Mesenteric fat pad (tissue), 1 donor: Measurements from ENCODE around the gene ZBTB20. TPM values are rescaled to one million over a fixed set of nuclear protein-coding genes. Genes with fewer than 3 reads are reported as not detected.

Experiments used
- DNase-seq: peaks from one replicate; pipeline ENCODE4 v3.0.0-alpha.2; 2020; ENCODE audit warnings: low spot score
- total RNA-seq: library from RNA; stranded (reverse); fragmentation: NEBNext Ultra II Directional; extraction: Animal tissue kit (Norgen Biotek cat#: 25700); gene quantifications from one replicate; pipeline ENCODE4 v1.2.1, GENCODE V29; 2021
- donor health status: DM: yes; HTN: yes; CAD: no.

The ZBTB20 gene
- total RNA-seq, 1 donor from 2014 or later: 54.4 TPM

DNA sequence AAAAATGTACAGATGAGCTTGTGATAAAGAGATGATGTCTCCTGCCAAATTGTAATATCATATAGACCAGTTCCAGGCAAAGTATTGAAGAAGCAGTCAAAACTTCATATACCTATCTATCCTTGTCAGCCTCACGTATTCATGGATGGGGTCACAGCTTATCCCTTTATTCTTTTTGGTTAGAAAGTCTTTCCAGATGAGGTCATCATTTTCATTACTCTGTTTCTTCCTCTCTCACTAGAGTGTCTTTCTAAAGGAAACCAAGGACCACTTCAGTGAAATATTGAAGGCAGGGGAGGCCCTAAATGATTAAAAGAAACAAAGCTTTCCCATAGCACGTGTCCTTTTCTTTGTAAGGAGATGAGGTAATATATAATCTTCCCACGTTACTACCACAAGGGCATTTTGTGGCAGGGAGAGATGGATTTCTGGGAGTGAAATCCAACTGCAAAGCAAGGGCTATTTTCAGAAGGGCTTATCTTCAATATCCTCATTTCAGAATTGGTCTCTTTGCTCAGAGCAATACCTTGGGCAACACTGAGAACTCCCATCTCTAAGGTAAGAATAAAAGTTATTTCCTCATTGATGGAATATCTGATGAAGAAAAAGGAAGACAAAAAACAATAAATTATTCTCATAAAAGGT is 593.0 kb downstream of the ZBTB20 start:
- DNase-seq: no peak

DNA sequence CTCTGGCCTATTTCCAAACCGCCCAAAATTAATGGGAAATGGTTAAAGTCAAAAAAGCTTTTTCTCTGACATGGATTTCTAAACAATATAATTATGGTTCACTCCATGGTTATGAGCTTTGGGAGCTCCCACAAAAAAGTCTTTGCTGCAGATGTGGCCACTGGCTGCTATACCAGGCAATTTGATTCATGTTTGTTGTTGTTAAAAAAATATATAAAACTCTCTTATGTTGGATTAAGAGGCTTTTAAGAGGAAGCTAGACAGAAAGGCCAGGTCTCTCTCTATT is 594.6 kb downstream of the ZBTB20 start:
- DNase-seq: no peak

DNA sequence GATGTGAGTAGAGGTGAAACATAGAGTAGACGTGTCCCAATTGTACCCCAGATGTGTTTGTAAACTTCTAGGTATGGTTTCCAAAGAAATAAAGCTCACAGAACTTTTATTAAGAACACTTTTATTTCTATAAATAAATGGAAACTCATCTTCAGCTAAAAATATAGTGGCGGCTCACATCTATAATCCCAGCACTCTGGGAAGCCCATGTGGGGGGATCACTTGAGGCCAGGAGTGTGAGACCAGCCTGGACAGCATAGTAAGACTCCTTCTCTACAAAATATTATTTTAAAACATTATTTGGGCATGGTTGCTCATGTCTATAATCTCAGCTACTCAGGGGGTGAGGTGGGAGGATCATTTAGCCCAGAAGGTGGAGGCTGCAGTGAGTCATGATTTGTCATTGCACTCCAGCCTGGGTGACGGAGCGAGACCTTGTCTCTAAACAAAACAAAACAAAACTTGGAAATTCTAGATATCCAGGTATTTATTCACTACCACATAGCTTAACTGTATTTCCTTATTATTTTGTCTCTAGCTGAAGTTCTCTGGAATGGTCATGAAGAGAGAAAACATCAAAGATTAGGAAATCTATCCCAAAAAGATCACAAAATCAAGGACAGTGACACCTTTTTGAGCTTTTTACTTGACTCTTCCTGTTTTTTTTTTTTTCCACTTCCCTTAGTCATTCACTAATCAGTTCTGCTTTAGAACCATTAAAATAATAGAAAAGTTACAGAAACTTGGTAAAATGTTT is 595.1 kb downstream of the ZBTB20 start:
- DNase-seq: no peak

DNA sequence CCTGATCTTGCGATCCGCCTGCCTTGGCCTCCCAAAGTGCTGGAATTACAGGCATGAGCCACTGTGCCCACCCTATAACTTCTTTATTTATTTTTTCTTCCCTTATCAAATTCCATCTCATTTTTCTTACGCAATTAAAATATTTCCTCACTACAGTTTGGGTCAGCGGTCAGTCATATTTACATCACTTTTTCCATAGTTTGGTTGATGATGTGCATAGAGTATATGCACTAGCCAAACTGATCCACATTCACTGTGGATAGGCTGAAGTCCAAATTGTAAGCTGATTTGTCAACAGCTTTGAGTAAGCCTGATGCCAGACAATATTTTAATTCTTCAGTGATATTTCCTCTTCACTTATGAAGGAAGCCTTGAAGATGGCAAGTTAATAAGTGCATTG is 596.9 kb downstream of the ZBTB20 start:
- DNase-seq: no peak

DNA sequence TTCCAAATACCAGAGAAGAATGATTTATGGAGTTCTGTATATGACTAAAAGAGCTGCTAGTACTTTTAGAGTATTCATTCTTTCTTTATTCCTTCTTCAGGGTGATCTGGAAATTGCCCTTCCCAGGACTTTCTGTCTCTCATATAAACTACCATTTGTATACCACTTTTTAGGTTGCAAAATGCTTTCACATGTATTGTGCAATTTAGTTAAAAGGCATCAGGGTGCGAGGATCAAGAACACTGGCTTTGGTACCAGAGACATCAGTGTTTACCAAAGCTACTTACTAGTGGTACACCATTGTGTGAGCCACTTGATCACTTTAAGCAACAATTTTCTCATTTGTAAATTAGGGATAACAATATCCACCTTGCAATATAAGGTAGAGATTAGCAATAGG is 601.9 kb downstream of the ZBTB20 start:
- DNase-seq: no peak

DNA sequence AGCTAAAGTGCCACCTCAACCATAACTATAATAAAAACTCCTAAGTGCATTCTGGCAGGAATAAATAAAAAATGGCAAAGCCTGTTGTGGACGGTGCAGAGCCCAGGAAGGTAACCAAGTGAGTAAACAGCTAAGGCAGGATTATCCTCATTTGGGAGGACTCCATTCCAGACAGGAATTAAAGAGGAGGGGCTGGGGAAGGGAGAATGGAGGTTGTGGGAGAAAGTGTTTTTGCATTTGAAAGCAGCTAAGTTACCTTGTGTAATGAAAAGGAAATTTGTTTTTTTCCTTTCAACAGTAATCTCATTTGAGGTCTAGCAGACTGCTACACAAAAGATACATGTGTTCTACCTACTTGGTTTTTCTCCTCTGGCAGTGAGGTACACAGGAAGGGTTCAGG is 604.7 kb downstream of the ZBTB20 start:
- DNase-seq: no peak

DNA sequence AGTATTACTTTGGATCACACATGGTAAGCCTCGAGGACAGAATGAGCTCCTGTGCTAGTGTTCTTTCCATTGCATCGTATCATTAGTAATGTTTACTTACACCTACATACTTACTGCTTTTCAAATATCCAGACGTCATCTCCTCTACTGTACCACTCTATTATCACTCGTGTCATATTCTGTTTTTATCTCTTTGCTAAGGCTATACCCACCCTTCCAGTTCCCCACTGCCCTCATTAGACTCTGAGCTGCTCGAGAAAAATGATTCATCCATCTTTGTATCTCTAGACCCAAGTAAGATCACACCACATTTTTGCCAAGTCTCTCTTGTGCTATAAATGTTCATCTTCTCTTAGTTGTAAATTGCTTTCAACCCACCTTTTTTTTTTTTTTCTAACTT is 607.6 kb downstream of the ZBTB20 start:
- DNase-seq: no peak

DNA sequence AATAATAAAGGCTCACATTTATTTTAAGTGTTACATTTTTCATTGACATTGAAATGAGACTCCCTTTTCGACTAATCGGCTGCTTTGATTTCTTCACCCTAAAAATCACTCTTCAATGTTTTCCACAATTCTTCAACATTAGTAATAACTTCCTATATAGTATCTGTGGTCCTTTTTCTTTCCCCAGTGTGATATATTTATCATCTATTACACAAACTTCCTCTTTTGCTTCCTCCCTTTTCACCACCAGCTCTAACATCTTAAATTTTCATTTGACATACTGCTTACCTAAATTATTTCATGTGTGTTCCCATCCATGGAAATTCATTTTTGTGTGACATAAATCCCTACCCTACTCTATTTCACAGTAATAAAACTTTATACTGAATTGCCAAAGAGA is 608.9 kb downstream of the ZBTB20 start:
- no peak for DNase-seq

DNA sequence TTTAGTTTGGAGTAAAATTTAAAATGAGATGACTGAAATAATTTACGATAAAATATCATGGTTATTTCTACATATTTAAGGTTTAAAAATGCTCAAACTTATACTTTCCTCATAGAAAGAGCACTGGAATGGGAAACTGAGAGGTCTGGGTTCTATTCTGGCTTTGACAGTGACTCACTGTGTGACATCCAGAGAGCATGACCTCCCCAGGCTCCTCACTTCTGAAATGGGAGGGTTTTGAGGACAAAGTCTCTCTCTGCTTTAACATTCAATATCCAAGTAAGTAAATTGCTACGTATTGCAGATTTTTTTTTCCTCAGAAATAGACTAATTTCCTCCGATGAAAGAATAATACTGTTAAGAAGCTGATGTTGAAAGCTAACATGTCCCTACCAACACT is 618.6 kb downstream of the ZBTB20 start:
- no peak for DNase-seq

DNA sequence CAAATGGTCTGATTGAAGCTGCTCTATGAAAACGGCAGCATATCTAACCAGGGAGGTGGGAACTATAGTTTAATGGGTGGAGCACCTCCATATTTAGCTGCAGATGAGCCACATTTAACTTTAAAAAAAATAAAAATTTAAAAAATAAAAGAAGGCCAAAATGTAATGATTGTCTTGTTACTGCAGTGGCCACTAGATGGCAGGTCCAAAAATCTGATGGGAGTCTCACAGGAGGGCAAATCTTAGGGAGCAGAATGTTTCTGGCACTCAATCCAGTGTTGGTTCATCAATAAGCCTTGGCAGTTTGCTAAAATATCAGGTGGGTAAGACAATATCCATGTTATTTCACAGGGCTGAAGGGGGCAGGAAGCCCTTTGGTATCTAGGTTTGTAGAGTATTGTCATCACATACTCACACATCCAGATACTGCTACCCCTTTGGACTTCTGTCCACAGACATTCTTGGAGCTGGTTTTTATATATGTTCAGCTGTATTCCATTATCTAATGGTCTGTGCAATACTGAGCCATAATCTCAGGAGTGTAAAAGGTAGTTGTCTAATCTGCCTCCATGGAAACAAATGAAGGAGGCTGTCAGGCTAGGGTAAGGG is 619.9 kb downstream of the ZBTB20 start:
- no peak for DNase-seq

DNA sequence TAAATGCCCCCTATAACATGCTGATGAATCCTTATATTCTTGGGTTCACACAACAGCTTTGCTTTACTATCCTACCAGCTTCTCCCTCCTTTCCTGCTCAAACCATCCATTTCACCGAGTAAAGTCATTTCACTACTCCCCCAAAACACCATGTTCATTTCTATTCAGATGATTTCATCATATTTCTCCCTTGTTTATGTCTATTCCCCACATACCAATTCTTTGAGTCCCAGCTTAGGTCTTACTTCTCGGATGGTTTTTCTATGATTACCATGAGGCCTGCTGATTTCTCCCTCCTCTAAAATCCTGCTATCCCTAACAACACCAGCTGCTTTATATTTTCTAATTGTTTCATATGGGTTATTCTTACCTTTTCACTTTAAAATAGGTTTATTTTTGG is 621.8 kb downstream of the ZBTB20 start:
- no peak for DNase-seq

DNA sequence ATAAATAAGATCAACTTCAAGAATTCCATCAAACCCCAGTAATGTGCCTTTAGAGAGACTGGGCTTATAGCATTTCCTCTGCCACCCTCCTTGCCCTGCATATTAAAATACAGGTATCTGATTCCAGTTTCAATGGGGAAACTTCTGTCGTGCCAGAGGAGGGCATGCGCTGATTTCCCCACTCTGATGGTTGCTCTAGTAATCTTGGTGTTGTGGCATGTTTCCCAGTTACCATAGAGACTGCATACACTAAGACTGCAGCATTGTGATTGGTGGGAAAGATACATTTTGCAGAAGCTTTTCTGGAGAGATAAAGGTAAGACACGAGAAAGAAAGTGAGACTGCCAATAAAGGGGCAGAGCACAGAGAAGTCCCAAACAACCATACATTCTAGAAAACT is 627.7 kb downstream of the ZBTB20 start:
- DNase-seq: no peak

DNA sequence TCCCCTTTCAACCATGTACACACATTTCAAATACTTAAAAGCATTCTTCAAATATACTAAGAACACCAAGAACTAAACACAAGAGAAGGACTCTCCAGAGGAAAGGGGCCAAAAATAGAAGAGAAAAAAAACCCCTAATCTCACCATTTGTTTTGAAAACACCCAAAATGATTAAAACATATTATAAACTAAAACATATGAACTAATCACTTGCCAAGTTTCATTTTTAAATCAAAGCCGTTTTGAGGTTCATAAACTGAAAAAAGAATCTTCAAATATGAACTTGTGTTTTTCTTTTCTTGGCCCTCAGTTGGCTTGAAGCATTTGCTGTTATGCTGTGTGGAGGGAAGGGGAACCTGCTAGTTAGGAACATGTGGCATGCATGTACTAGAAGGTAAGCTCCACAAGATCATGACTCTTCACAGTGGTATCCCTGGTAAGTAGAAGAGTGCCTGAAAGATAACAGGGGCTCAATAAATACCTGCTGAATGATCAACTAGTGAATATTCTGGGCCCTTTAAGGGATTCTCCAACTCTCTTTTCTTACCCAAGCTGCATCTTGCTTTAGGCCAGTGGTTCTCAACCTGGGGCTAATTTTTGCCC is 628.8 kb downstream of the ZBTB20 start:
- DNase-seq: no peak

DNA sequence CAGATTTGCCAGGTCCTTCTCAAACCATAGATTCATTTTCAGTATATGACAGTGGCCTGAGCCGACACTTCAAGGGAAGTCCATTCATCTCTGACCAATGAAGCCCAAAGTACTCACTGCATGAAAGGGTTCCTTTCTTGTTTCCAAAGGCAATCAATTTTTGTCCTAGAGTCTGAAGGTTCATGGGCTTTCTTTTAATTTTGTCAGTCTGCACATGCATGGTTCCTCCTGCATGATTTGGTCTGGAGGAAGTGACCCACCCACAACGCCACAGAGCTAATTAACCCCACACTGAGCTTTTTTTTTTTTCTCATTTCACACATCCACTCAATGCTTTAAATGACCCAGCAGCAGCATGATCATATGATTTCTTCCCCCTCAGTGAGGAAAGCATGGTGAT is 636.9 kb downstream of the ZBTB20 start:
- DNase-seq: no peak

DNA sequence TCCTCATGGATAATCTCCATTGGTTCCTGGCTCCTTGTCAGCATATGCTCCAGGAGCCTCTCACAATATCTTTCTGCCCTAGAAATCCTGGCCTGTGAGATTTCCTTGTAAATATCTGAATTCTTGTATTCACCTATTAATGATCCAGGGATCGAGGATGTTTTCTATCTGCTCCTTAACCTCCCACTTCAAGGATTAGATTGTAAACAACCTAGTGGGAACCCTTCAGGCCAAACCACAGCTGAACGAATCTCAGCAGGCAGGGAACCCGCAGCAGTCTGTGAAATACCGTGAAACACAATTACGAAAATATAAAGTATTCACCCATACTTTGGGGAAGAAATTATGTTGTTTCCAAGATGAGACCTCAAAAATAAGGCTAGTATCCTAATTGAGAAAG is 637.3 kb downstream of the ZBTB20 start:
- no peak for DNase-seq

DNA sequence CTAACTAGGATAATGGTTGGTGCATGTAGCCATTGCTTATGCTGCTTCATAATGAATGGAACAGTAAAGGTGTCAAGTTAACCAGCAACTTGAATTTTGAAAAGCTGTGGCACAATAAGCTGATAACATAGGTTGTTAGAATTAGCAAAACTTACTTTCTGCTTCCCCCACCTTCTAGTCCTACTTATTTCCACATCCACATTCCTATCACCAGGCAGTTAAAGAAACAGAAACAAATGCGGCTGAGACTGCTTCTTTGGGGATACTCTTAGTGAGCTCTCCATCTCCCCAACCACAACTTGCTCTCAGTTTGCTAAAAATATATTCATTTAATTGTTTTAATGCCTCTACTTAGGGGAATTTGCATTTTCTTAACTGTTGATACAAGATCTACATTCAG is 638.1 kb downstream of the ZBTB20 start:
- DNase-seq: no peak

DNA sequence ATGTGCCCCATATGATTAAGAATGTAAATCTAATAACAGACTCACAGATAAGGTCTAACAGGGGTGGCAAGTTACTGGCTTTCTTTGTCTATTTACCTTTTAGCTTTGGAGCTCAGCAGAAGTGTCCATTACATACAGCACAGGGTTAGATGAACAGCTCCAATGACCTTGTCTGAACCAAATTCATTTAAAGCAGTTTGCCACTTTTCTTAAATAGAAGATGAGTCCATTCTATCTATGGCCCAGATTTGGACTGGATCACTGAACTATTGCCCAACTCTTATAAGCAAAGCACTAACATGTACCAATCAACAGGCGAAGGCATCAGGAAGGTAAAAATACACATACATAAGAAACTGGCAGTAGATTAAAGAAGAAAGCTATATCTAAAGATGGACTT is 638.9 kb downstream of the ZBTB20 start:
- no peak for DNase-seq

DNA sequence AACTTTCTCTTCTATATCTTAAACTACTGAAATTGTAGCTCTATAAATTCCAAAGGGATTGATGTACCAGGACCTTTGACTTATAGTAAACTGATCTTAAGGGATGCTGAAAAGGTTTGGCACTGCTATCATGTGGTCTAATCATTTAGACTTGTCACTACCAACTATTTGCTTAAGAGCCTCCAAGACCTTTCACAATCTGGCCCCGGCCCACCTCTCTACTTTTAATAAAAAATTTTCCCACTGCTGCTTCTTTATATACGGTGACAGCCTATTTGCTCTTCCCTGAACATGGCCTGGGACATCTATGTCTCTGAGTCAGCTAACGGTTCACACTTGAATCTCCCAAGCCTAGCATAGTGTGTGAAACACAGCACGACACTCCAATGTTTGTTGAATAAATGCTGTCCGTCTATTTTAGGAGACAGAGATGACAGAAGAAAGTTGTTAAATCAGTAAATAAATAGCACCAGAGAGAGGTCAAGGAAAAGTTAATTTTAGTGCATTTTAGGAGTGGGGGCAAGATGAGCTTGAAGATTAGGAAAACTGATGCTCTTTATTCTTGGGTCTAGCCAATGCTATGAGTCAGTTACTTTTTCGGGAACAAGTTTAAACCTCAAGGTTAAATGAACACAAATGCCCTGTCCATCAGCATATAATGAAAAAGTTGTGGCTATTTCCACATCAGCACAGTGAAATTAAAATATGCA is 640.3 kb downstream of the ZBTB20 start:
- no peak for DNase-seq

DNA sequence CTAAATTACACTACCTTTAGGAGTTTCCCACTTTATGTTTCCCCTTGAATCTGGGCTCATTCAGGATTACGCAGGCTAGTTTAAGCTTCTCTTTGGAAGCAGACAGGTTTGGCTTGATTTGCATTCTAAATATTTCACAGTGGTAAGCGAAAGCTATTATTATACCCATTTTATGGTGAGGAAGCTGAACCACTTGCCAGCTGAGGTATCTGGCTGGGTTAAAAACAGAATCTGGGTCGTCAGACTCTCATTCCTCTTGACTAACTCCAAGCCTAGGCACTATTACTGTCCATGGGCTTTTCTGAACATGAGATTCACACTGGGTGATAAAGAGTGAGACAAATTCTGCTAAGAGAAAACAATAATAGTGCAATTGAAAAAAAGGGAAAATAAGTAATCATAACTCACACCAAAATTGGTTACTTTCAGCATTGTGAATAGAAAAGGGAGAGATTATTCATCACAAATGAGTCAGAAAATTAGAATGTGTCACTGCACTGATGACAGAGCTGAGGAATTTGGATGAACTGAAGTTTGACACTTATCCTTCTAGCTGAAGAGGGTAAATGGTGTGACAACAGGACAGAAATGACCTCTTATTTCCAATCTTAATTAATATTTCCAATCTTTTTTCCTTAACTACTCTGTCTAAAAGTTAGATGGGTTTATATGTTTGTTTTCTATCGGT is 642.0 kb downstream of the ZBTB20 start:
- no peak for DNase-seq

DNA sequence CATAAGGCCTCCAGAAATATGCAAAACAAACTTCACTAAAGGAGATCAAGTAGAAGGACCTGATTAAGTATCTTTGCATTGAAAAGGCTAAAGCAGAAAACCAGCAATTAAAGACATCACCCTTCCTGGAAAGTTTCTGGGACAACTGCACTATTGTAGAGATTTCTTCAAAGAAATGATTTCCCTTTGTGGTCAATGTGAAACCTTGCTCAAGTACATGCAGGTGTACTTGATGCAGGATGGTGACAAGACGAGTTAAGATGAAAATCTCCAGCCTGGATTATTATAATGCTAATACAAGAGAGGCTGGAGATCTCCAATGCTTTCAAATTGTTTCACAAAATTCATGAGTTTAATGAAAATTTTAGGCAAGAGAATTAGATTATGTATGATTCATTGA is 644.9 kb downstream of the ZBTB20 start:
- no peak for DNase-seq

DNA sequence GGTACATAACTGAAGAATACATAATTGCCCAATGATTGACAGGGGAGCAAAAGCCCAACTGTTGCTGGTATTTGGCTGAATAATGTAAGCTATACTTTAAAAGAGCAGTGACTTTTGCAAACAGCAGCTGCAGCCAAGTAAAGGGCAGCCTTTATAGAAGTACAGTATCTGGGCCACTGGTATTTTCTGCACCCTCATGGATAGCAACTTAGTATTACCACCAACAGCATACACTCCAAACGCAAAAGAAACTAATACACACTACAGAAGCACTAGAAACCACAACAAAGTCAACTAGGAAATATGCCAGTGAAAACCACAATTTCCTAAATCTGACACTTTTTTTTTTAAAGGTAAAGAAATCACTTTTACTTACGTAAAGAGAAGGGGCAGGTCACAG is 647.1 kb downstream of the ZBTB20 start:
- DNase-seq: no peak
